ENCODE data around the gene GIMAP4.
"Not testable (repeated sequence)": the region's sequence is repeated elsewhere in the genome, so short reads cannot be mapped to it uniquely, and the experiment has no call there.

The GIMAP4 gene

GRCh38 chr7:150567169-150567568, at the start of gene GIMAP4:
TSS of gene GIMAP4 (plus strand) at chr7:150567390. CDS start at chr7:150569902, 2,512 bp downstream.
- DNase-seq (ENCODE audit: low read depth in 4 of 4, low spot score in 1 of 4), result no peak

GRCh38 chr7:150519310-150519709, 47.9 kb upstream of the GIMAP4 start:
- DNase-seq (ENCODE audit: low read depth in 4 of 4, low spot score in 1 of 4), result no peak

- DNase-seq (ENCODE audit: low read depth in 4 of 4, low spot score in 1 of 4), result no peak
Measured at GRCh38 chr7:150520145-150520544, 47.0 kb upstream of the GIMAP4 start.

- not testable (repeated sequence) for DNase-seq (ENCODE audit: low read depth in 4 of 4, low spot score in 1 of 4)
Measured at GRCh38 chr7:150522931-150523330, 44.3 kb upstream of the GIMAP4 start.

- DNase-seq (ENCODE audit: low read depth in 4 of 4, low spot score in 1 of 4), result no peak
Measured at GRCh38 chr7:150524018-150524417, 43.2 kb upstream of the GIMAP4 start.

- no peak for DNase-seq (ENCODE audit: low read depth in 4 of 4, low spot score in 1 of 4)
Measured at GRCh38 chr7:150531704-150532103, 35.5 kb upstream of the GIMAP4 start.

GRCh38 chr7:150538259-150538658, 28.9 kb upstream of the GIMAP4 start:
- DNase-seq (ENCODE audit: low read depth in 4 of 4, low spot score in 1 of 4), result no peak

- DNase-seq (ENCODE audit: low read depth in 4 of 4, low spot score in 1 of 4), result no peak
Measured at GRCh38 chr7:150553163-150553562, 14.0 kb upstream of the GIMAP4 start.

- no peak for DNase-seq (ENCODE audit: low read depth in 4 of 4, low spot score in 1 of 4)
Measured at GRCh38 chr7:150556521-150557138, 10.6 kb upstream of the GIMAP4 start.

GRCh38 chr7:150560486-150560885, 6.7 kb upstream of the GIMAP4 start:
- DNase-seq (ENCODE audit: low read depth in 4 of 4, low spot score in 1 of 4), result no peak

GRCh38 chr7:150562919-150563318, 4.3 kb upstream of the GIMAP4 start:
- no peak for DNase-seq (ENCODE audit: low read depth in 4 of 4, low spot score in 1 of 4)

GRCh38 chr7:150564006-150564405, 3.2 kb upstream of the GIMAP4 start:
- no peak for DNase-seq (ENCODE audit: low read depth in 4 of 4, low spot score in 1 of 4)

- no peak for DNase-seq (ENCODE audit: low read depth in 4 of 4, low spot score in 1 of 4)
Measured at GRCh38 chr7:150564566-150564965, 2.6 kb upstream of the GIMAP4 start.

GRCh38 chr7:150565239-150565638, 2.0 kb upstream of the GIMAP4 start:
- DNase-seq (ENCODE audit: low read depth in 4 of 4, low spot score in 1 of 4), result no peak

- no peak for DNase-seq (ENCODE audit: low read depth in 4 of 4, low spot score in 1 of 4)
Measured at GRCh38 chr7:150566123-150566522, 1.1 kb upstream of the GIMAP4 start.

- no peak for DNase-seq (ENCODE audit: low read depth in 4 of 4, low spot score in 1 of 4)
Measured at GRCh38 chr7:150566572-150566971, 618 bp upstream of the GIMAP4 start.

GRCh38 chr7:150567871-150568301, 696 bp downstream of the GIMAP4 start:
- no peak for DNase-seq (ENCODE audit: low read depth in 4 of 4, low spot score in 1 of 4)

- DNase-seq (ENCODE audit: low read depth in 4 of 4, low spot score in 1 of 4), result no peak
Measured at GRCh38 chr7:150568714-150569113, 1.5 kb downstream of the GIMAP4 start.

GRCh38 chr7:150569245-150569955, 2.2 kb downstream of the GIMAP4 start:
- no peak for DNase-seq (ENCODE audit: low read depth in 4 of 4, low spot score in 1 of 4)

GRCh38 chr7:150570556-150571465, 3.6 kb downstream of the GIMAP4 start:
- no peak for DNase-seq (ENCODE audit: low read depth in 4 of 4, low spot score in 1 of 4)

GRCh38 chr7:150572496-150572895, 5.3 kb downstream of the GIMAP4 start:
- no peak for DNase-seq (ENCODE audit: low read depth in 4 of 4, low spot score in 1 of 4)

Measured in stimulated activated CD4-positive, alpha-beta T cell treated with anti-CD3 and anti-CD28 coated beads, Interleukin-1b, Interleukin-23, amount 100 ng/mL, for 24 hours (primary cell).